HCT116 (cell line): Measurements from ENCODE around the gene RASA2.

ENCODE experiments used
- CBX3 ChIP-seq: IDR thresholded peaks from 2 replicates; pipeline ENCODE4 v1.6.1; 2012; ENCODE audit warnings: low read depth
- CEBPB ChIP-seq: IDR thresholded peaks from 2 replicates; pipeline ENCODE4 v1.6.1; 2012; ENCODE audit warnings: low read depth
- EZH2 ChIP-seq: fragments of 200-600 bp; sonication (generic); IDR thresholded peaks from 2 replicates; pipeline ENCODE4 v1.6.1; 2017; ENCODE audit warnings: antibody characterized with exemption, mixed run types
- POLR2A ChIP-seq: IDR thresholded peaks from 2 replicates; pipeline ENCODE4 v1.7.0; 2011; ENCODE audit warnings: borderline replicate concordance; ENCODE audit not compliant: insufficient read depth, insufficient read length; ENCODE audit errors: extremely low read depth
- POLR2AphosphoS5 ChIP-seq: IDR thresholded peaks from 2 replicates; pipeline ENCODE4 v1.6.1; 2011; ENCODE audit warnings: mild to moderate bottlenecking, low read depth, low read length, moderate library complexity
- RAD21 ChIP-seq: IDR thresholded peaks from 2 replicates; pipeline ENCODE4 v1.6.1; 2012; ENCODE audit warnings: low read depth, mild to moderate bottlenecking
- SP1 ChIP-seq: IDR thresholded peaks from 2 replicates; pipeline ENCODE4 v1.6.1; 2012; ENCODE audit warnings: low read depth
- ZNF274 ChIP-seq: fragments of 200-500 bp; sonication (Bioruptor generic); IDR thresholded peaks from 2 replicates; pipeline ENCODE4 v1.6.1; 2014; ENCODE audit warnings: mild to moderate bottlenecking, low read depth, low read length, inconsistent platforms
- TF ChIP-seq, protein P1 (sequence below), 3 experiments: fragments of 200-600 bp in 1 of 3; sonication (generic) in 1 of 3; IDR thresholded peaks in 2 of 3; conservative IDR thresholded peaks in 1 of 3; 2 replicates each; pipeline ENCODE4 v1.5.1; 2012 to 2017; ENCODE audit warnings: low read depth in 2 of 3, low read length in 2 of 3, antibody characterized with exemption in 1 of 3, borderline replicate concordance in 1 of 3, control low read depth in 1 of 3, mild to moderate bottlenecking in 1 of 3, mixed read lengths in 1 of 3, mixed run types in 1 of 3, moderate library complexity in 1 of 3; ENCODE audit not compliant: insufficient read depth in 1 of 3
- TF ChIP-seq, protein P2 (sequence below): IDR thresholded peaks from 2 replicates; pipeline ENCODE4 v1.6.1; 2012

DNA sequence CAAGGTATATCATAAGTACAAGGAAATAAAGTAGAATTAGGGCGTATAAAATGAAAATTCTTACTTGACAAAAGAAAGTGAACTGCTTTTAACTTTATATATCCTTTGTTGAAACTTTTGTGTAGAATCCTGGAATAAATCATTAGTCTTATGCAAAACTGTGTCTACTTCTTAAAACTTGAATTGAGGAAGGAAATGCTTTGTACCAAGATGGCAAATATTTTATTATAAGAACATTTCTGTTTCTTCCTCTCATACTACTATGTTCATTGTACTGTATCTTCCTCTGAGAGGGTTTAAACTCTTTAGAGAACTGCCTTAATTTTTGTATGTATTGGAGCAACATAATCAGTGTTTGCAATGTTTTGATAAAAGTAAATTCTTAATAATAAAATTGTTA is 42.0 kb downstream of the RASA2 start:
- TF ChIP-seq, protein P1, sequence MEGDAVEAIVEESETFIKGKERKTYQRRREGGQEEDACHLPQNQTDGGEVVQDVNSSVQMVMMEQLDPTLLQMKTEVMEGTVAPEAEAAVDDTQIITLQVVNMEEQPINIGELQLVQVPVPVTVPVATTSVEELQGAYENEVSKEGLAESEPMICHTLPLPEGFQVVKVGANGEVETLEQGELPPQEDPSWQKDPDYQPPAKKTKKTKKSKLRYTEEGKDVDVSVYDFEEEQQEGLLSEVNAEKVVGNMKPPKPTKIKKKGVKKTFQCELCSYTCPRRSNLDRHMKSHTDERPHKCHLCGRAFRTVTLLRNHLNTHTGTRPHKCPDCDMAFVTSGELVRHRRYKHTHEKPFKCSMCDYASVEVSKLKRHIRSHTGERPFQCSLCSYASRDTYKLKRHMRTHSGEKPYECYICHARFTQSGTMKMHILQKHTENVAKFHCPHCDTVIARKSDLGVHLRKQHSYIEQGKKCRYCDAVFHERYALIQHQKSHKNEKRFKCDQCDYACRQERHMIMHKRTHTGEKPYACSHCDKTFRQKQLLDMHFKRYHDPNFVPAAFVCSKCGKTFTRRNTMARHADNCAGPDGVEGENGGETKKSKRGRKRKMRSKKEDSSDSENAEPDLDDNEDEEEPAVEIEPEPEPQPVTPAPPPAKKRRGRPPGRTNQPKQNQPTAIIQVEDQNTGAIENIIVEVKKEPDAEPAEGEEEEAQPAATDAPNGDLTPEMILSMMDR (IDR thresholded peaks at IDR 0.05 in 2 of 3, conservative IDR thresholded peaks at IDR 0.05 in 1 of 3; ENCODE audit: borderline replicate concordance in 1 of 3, insufficient read depth in 1 of 3, low read depth in 2 of 3, low read length in 2 of 3): no peak
- no peak for TF ChIP-seq POLR2AphosphoS5
- TF ChIP-seq, protein P2, sequence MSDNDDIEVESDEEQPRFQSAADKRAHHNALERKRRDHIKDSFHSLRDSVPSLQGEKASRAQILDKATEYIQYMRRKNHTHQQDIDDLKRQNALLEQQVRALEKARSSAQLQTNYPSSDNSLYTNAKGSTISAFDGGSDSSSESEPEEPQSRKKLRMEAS: no peak
- no peak for TF ChIP-seq POLR2A
- TF ChIP-seq SP1: no peak
- no peak for TF ChIP-seq RAD21
- no peak for TF ChIP-seq EZH2
- TF ChIP-seq CBX3: no peak
- TF ChIP-seq CEBPB: no peak
- TF ChIP-seq ZNF274: no peak
